Adrenal gland (tissue), 5 donors: ENCODE results near the gene ANKRD24.

ENCODE experiments used
- CTCF ChIP-seq, 6 experiments: fragments of 450-650 bp in 4 of 6; fragments of 200-600 bp in 2 of 6; sonication (generic) in 1 of 6; IDR thresholded peaks; 1 replicate in 5 of 6; 2 replicates in 1 of 6; pipeline versions ENCODE4 v1.5.1 to v1.8.0; 2016 to 2021; ENCODE audit warnings: antibody characterized with exemption in 6 of 6, mild to moderate bottlenecking in 2 of 6, moderate library complexity in 1 of 6
- POLR2A ChIP-seq, 2 donors: fragments of 450-650 bp; IDR thresholded peaks; one replicate each; pipeline ENCODE4 v1.6.1; 2017; ENCODE audit warnings: antibody characterized with exemption in 2 of 2, mild to moderate bottlenecking in 2 of 2, moderate library complexity in 1 of 2
- donor health status: DM: no; HTN: no; CAD: no.

GRCh38 chr19:4175669-4175931 lies 6.9 kb upstream of the ANKRD24 start:
- TF ChIP-seq POLR2A (IDR thresholded peaks at IDR 0.05) (no peak), CTCF (IDR thresholded peaks at IDR 0.05) (no peak)
